ENCODE results near the gene RAB18. TPM values are rescaled to one million over a fixed set of nuclear protein-coding genes. Genes with fewer than 3 reads are reported as not detected.

Gene RAB18
- total and polyA plus RNA-seq, 2 donors (not counting 1 experiment from before 2014, with no cell fraction given): 8.4 to 60.5 TPM

DNA sequence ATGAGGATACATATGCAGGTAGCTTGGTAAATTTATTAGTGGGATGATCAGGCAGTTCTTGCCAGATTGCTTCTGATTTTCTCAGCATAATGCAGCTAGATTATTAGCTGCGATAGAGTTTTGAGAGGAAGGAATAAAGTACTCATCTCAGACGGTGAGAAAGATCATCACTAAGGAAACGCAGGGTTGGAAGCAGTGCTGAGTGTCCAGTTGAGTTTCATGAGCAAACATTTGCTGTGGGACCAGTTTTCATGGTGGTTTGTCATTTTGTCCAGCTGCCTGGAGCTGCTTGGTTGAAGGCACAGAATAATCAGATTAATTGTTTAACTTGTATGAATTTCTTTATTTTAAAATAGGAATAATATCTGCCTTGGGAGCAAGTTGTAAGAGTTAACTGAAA, 33.1 kb downstream of the RAB18 start:
- ATAC-seq (ENCODE audit: low read depth) (no peak), DNase-seq (no peak)
- CTCF ChIA-PET: no interaction called here
- no peaks in the 10 kb centered on the region for H3K9me3 ChIP-seq (ENCODE audit: control extremely low read depth in 1 of 3, control insufficient read depth in 2 of 3, insufficient read depth in 1 of 3, low read length in 2 of 3)
- no peak for TF ChIP-seq EZH2 (IDR thresholded peaks at IDR 0.05; ENCODE audit: borderline replicate concordance, insufficient read depth, low read depth, low read length, poor library complexity, severe bottlenecking)
- TF ChIP-seq, protein P1, sequence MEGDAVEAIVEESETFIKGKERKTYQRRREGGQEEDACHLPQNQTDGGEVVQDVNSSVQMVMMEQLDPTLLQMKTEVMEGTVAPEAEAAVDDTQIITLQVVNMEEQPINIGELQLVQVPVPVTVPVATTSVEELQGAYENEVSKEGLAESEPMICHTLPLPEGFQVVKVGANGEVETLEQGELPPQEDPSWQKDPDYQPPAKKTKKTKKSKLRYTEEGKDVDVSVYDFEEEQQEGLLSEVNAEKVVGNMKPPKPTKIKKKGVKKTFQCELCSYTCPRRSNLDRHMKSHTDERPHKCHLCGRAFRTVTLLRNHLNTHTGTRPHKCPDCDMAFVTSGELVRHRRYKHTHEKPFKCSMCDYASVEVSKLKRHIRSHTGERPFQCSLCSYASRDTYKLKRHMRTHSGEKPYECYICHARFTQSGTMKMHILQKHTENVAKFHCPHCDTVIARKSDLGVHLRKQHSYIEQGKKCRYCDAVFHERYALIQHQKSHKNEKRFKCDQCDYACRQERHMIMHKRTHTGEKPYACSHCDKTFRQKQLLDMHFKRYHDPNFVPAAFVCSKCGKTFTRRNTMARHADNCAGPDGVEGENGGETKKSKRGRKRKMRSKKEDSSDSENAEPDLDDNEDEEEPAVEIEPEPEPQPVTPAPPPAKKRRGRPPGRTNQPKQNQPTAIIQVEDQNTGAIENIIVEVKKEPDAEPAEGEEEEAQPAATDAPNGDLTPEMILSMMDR (IDR thresholded peaks at IDR 0.05): no peak
- H3K9me3 Mint-ChIP-seq (ENCODE audit: insufficient read depth): no peaks in the 10 kb centered on the region
- H3K27me3 ChIP-seq (replicated peaks in 1 of 4; ENCODE audit: control extremely low read depth in 1 of 4, control insufficient read depth in 3 of 4, insufficient read depth in 4 of 4, low read length in 3 of 4): no peaks in the 10 kb centered on the region
- no peaks in the 10 kb centered on the region for H3K4me1 Mint-ChIP-seq
- no peaks in the 10 kb centered on the region for H3K79me2 ChIP-seq (ENCODE audit: control insufficient read depth, insufficient read depth, low read length)
- no peak overlapping the region for H3K4me3 Mint-ChIP-seq
- WGBS (ENCODE audit: insufficient coverage): 97% methylated on average over 3 of the region's 3 CpGs
- no peak overlapping the region for H3K27ac ChIP-seq (ENCODE audit: low read length in 2 of 2)
- no peak overlapping the region for H3K27ac Mint-ChIP-seq
- intact Hi-C loops (cut with micrococcal nuclease): no loop called here
- POLR2A ChIA-PET: no interaction called here
- H3K27me3 Mint-ChIP-seq: no peaks in the 10 kb centered on the region
- H3K36me3 ChIP-seq (replicated peaks in 1 of 2; ENCODE audit: control extremely low read depth in 1 of 2, control insufficient read depth in 1 of 2, extremely low read depth in 1 of 2, insufficient read depth in 2 of 2, low read length in 1 of 2): peaks cover 10 to 60% of the 10 kb centered on the region in 2 experiments
- H3K4me3 ChIP-seq (ENCODE audit: control extremely low read depth in 1 of 5, extremely low read depth in 1 of 5, insufficient read depth in 1 of 5, low read depth in 2 of 5, low read length in 4 of 5): no peak overlapping the region
- H4K20me1 ChIP-seq (ENCODE audit: control insufficient read depth, insufficient read depth, low read length, poor library complexity, severe bottlenecking): no peaks in the 10 kb centered on the region
- no peaks in the 10 kb centered on the region for H3K4me1 ChIP-seq (ENCODE audit: control insufficient read depth in 2 of 2, insufficient read depth in 2 of 2, low read length in 2 of 2)
- H3K9ac ChIP-seq (ENCODE audit: low read length): no peak overlapping the region
- H3K4me2 ChIP-seq (replicated peaks; ENCODE audit: low read depth, low read length, poor library complexity, severe bottlenecking): no peak overlapping the region
- H2AFZ ChIP-seq (ENCODE audit: insufficient read depth, low read depth, low read length, poor library complexity, severe bottlenecking): no peak overlapping the region

DNA sequence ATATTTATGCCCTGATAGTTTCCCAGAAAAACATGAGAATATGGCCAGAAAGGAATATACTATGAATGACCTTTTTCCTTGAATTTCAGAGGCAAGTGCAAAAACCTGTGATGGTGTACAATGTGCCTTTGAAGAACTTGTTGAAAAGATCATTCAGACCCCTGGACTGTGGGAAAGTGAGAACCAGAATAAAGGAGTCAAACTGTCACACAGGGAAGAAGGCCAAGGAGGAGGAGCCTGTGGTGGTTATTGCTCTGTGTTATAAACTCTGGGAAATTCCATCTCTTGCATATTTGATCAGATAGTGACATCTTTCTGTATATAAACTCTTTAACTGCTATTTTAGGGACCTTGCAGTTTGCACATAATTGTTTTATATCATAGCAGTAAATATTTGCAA, 33.7 kb downstream of the RAB18 start:
- intact Hi-C loops (cut with micrococcal nuclease): no loop called here
- Histone ChIP-seq H3K4me2 (replicated peaks; ENCODE audit: low read depth, low read length, poor library complexity, severe bottlenecking) (no peak overlapping the region), H3K9me3 (ENCODE audit: control extremely low read depth in 1 of 3, control insufficient read depth in 2 of 3, insufficient read depth in 1 of 3, low read length in 2 of 3) (no peaks in the 10 kb centered on the region), H3K36me3 (replicated peaks in 1 of 2; ENCODE audit: control extremely low read depth in 1 of 2, control insufficient read depth in 1 of 2, extremely low read depth in 1 of 2, insufficient read depth in 2 of 2, low read length in 1 of 2) (peaks cover 10 to 63% of the 10 kb centered on the region in 2 experiments), H3K27ac (ENCODE audit: low read length in 2 of 2) (no peak overlapping the region), H3K9ac (ENCODE audit: low read length) (no peak overlapping the region), H3K27me3 (replicated peaks in 1 of 4; ENCODE audit: control extremely low read depth in 1 of 4, control insufficient read depth in 3 of 4, insufficient read depth in 4 of 4, low read length in 3 of 4) (no peaks in the 10 kb centered on the region), H3K4me3 (ENCODE audit: control extremely low read depth in 1 of 5, extremely low read depth in 1 of 5, insufficient read depth in 1 of 5, low read depth in 2 of 5, low read length in 4 of 5) (no peak overlapping the region), H4K20me1 (ENCODE audit: control insufficient read depth, insufficient read depth, low read length, poor library complexity, severe bottlenecking) (no peaks in the 10 kb centered on the region), H3K4me1 (ENCODE audit: control insufficient read depth in 2 of 2, insufficient read depth in 2 of 2, low read length in 2 of 2) (no peaks in the 10 kb centered on the region), H2AFZ (ENCODE audit: insufficient read depth, low read depth, low read length, poor library complexity, severe bottlenecking) (no peak overlapping the region), H3K79me2 (ENCODE audit: control insufficient read depth, insufficient read depth, low read length) (no peaks in the 10 kb centered on the region)
- no peaks in the 10 kb centered on the region for H3K4me1 Mint-ChIP-seq
- POLR2A ChIA-PET: no interaction called here
- CTCF ChIA-PET: no interaction called here
- DNase-seq (no peak), ATAC-seq (ENCODE audit: low read depth) (no peak)
- no peak overlapping the region for H3K4me3 Mint-ChIP-seq
- no peaks in the 10 kb centered on the region for H3K9me3 Mint-ChIP-seq (ENCODE audit: insufficient read depth)
- TF ChIP-seq, protein P1 (IDR thresholded peaks at IDR 0.05): no peak
- no peak for TF ChIP-seq EZH2 (IDR thresholded peaks at IDR 0.05; ENCODE audit: borderline replicate concordance, insufficient read depth, low read depth, low read length, poor library complexity, severe bottlenecking)
- no peaks in the 10 kb centered on the region for H3K27me3 Mint-ChIP-seq
- H3K27ac Mint-ChIP-seq: no peak overlapping the region

Measured in B cell (primary cell).